ENCODE data around the gene GRIP2.
A peak's percentile ranks its signal among the peaks of the same experiment; 100 is the strongest.

Gene GRIP2

DNA sequence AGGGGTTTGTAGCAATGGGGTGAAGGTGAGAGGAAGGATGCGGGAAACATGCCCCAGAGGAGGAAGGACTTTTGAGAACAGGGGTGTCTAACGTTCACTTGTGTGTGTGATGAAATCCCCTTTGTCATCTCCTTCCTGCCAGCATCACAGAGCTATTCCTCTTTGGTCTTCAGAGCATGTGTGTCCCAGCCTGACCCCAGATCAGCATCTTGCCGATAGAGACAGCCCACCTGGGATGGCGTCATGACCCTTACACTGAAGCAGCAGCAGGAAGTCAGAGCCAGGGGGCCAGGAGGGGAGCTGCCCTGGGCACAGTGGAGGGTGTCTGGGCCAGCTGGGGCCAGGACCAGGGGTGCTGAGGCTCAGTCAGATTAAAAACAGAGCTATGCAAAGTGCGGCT is 29.9 kb upstream of the GRIP2 start:
- peak; percentile 87 for DNase-seq (ENCODE audit: low read depth)
- no peak overlapping the region for H3K4me3 ChIP-seq (ENCODE audit: low read depth, low read length)
- TF ChIP-seq, protein P1, sequence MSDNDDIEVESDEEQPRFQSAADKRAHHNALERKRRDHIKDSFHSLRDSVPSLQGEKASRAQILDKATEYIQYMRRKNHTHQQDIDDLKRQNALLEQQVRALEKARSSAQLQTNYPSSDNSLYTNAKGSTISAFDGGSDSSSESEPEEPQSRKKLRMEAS (IDR thresholded peaks at IDR 0.05; ENCODE audit: low read depth, low read length) = peak; percentile 67
- no peak for TF ChIP-seq POLR2A (IDR thresholded peaks at IDR 0.05; ENCODE audit: extremely low read depth, insufficient read length)

DNA sequence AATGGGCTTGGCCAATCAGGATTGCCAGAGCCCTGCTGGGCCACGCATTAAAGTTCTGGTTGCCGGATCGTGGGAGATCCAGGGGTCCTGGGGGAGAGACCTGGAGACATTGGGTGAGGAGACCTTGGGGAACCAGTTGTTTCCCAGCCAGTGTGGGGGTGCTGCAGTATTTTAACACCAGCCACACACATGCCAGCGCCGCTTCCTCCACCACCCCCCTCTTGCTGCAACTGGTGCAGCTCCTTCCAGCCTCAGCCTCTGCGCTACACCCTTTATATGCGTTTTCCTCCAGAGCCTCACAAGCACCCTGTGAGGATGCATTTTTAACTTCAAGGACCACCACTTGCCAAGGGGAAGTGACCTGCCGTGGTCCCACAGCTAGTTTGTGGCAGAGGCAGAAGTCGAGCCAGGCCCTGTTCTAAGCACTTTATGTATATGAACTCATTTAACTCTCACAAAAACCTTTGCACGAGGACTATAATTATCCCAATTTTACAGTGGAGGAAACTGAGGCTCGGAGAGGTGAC is 29.4 kb upstream of the GRIP2 start:
- peak; percentile 45 for DNase-seq (ENCODE audit: low read depth)
- TF ChIP-seq MYC (IDR thresholded peaks at IDR 0.05; ENCODE audit: low read depth, low read length) = no peak

DNA sequence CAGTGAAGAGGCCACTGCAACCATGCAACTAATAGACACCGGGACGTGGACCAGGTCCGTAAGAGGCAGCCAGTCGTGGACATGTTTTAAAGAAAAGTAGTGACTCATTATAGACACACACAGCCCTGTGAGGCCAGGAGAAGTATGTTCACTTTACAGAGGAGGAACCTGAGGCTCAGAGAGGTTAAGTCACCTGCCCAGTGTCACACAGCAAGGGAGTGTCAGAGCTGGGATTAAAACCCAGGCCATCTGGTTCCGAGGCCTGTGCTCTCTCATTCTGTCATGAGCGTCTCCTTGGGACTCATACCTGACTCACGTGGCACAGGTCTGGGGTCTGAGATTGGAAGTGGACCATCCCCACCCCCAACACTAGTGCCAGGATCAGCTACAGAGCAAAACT is 28.1 kb upstream of the GRIP2 start:
- H3K4me3 ChIP-seq (ENCODE audit: low read depth, low read length) = no peak overlapping the region
- TF ChIP-seq MYC (IDR thresholded peaks at IDR 0.05; ENCODE audit: low read depth, low read length) (no peak), POLR2A (IDR thresholded peaks at IDR 0.05; ENCODE audit: extremely low read depth, insufficient read length) (no peak)
- TF ChIP-seq, protein P2, sequence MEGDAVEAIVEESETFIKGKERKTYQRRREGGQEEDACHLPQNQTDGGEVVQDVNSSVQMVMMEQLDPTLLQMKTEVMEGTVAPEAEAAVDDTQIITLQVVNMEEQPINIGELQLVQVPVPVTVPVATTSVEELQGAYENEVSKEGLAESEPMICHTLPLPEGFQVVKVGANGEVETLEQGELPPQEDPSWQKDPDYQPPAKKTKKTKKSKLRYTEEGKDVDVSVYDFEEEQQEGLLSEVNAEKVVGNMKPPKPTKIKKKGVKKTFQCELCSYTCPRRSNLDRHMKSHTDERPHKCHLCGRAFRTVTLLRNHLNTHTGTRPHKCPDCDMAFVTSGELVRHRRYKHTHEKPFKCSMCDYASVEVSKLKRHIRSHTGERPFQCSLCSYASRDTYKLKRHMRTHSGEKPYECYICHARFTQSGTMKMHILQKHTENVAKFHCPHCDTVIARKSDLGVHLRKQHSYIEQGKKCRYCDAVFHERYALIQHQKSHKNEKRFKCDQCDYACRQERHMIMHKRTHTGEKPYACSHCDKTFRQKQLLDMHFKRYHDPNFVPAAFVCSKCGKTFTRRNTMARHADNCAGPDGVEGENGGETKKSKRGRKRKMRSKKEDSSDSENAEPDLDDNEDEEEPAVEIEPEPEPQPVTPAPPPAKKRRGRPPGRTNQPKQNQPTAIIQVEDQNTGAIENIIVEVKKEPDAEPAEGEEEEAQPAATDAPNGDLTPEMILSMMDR (IDR thresholded peaks at IDR 0.05; ENCODE audit: low read depth, low read length) = no peak
- TF ChIP-seq, protein P1 (IDR thresholded peaks at IDR 0.05; ENCODE audit: low read depth, low read length) = no peak
- no peak for DNase-seq (ENCODE audit: low read depth)

More for the DNA sequence above, 29.4 kb upstream of the GRIP2 start:
- no peak overlapping the region for H3K4me3 ChIP-seq (ENCODE audit: low read depth, low read length)

DNA sequence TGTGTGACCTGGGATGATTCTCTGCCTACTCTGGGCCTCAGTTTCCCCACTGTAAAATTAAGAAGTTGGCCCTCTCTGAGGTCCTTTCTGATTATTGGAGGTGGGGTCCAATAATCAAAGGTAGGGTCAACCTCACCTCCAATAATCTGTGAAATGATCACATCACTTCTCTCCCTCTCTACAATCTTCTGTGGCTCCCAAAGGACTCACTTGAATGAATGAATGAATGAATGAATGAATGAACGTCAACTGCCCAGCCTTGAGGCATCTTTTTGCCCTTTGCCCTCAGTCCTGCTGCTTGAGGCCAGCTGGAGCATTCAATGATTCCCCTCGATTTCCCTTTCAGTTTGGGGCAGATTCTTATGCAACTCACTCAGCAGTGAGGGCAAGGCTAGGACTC is 26.7 kb upstream of the GRIP2 start:
- no peak for DNase-seq (ENCODE audit: low read depth)
- no peak overlapping the region for H3K4me3 ChIP-seq (ENCODE audit: low read depth, low read length)
- no peak for TF ChIP-seq POLR2A (IDR thresholded peaks at IDR 0.05; ENCODE audit: extremely low read depth, insufficient read length)
- TF ChIP-seq MYC (IDR thresholded peaks at IDR 0.05; ENCODE audit: low read depth, low read length) = no peak
- TF ChIP-seq, protein P2 (IDR thresholded peaks at IDR 0.05; ENCODE audit: low read depth, low read length) = no peak
- TF ChIP-seq, protein P1 (IDR thresholded peaks at IDR 0.05; ENCODE audit: low read depth, low read length) = no peak

DNA sequence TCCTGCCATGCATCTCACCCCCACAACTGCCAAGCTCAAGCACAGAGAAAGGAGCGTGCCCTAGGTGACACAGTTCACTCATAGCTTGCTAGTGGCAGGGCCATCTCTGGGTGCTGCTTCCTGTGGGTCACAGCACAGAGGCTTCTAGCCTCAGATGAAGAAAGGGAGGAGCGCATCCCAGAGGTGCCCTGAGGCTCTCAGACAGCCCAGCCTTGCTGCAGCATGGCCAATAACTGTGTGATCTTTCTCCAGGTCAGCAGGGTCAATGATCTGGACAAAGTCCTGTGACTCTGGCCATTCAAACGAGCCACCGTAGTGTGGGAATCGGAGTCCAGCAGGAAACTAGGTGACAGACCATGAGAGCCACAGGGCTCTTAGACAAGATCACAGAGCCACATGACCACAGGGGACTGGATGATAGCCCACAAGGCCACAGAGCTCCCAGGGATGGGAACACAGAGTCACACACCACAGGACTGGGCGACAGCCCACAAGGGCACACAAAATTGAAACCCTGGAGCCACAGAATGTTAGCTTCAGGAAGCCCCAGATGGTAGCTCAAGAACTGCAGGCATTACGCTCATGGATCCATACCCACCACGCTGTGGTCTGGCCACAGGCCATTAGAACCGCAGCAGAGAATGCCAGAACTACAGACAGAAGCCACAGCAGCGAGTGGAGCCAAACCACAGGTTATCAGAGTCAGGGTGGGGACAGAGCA is 25.9 kb upstream of the GRIP2 start:
- TF ChIP-seq, protein P1 (IDR thresholded peaks at IDR 0.05; ENCODE audit: low read depth, low read length) = no peak
- TF ChIP-seq, protein P2 (IDR thresholded peaks at IDR 0.05; ENCODE audit: low read depth, low read length) = no peak
- peak; percentile 60 for DNase-seq (ENCODE audit: low read depth)
- H3K4me3 ChIP-seq (ENCODE audit: low read depth, low read length) = no peak overlapping the region

DNA sequence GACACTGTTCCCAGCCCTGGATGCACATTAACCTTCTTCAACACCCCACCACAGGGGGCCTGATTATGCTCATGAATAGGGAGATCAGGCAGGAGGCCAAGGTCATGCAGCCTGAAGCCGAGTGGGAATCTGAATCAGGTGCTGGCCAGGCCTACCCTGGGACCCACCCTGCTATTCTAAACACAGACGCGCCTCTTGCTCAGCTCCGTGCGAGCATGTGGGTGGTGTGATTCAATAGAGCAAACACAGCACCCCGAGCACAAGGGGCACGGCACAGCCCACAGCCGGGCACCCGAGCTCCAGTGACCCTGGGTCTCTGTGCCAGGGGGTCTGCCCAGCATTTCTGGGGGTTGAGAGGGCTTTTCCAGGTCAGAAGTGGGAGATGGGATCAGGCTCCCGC is 24.6 kb upstream of the GRIP2 start:
- TF ChIP-seq MYC (IDR thresholded peaks at IDR 0.05; ENCODE audit: low read depth, low read length) (no peak), POLR2A (IDR thresholded peaks at IDR 0.05; ENCODE audit: extremely low read depth, insufficient read length) (no peak)
- TF ChIP-seq, protein P1 (IDR thresholded peaks at IDR 0.05; ENCODE audit: low read depth, low read length) = no peak
- TF ChIP-seq, protein P2 (IDR thresholded peaks at IDR 0.05; ENCODE audit: low read depth, low read length) = no peak
- no peak for DNase-seq (ENCODE audit: low read depth)
- H3K4me3 ChIP-seq (ENCODE audit: low read depth, low read length) = no peak overlapping the region
